GM10847 (cell line): ENCODE results near the gene MRPL20.

Experiments used
- POLR2A ChIP-seq: IDR thresholded peaks from 2 replicates; pipeline ENCODE4 v1.6.1; 2011; ENCODE audit not compliant: insufficient read length; ENCODE audit errors: extremely low read depth

The MRPL20 gene

DNA sequence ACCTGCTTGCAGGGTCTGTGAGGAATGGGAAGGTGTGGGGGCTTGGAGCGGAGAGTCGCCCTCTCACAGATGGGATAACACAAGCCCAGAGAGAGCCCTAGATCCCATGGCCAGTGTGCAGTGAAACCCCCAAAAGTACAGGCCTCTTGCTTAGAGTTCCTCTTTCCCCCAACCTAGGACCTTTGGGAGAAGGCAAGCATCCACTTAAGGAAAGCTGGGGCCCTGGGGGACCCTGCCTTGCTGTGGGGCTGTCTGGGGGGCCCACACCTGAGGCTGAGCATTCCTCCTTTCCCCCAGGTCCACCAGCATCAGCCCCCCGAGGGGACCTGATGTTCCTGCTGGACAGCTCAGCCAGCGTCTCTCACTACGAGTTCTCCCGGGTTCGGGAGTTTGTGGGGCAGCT is 29.5 kb upstream of the MRPL20 start:
- no peak for TF ChIP-seq POLR2A

DNA sequence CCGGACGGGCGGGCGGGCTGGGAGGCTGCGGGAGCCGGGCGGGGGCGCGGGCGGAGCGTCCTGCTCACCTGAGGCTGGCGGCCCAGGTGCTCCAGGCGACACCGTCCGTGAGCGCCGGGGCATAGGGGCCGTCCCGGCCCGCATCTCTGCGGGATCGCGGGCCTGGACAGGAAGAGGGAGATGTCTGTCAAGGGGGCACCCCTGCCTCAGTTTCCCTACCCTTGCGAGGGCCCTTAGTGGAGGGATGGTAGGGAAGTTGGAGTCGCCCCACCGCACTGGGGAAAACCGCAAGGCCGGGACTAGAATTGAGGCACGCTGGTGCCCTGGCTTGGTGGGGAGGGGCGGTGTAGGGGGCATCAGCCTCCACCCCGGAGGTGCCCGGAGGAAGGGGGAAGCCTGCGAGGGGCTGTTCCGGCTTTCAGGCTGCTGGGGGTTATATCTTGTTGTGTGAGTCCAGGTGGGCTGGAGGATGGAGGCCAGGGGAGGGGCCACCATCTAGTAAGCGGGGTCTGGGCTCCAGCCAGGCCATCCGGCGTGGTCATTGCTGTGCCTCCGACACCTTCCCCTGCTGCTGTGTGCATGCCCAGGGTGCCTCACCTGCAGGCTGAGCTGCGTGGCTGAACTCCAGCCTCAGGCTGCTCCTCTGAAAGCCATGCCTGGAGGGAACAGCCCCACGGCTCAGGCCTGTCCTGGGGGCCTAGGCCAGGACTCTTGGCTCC is 29.0 kb upstream of the MRPL20 start:
- TF ChIP-seq POLR2A, result no peak

DNA sequence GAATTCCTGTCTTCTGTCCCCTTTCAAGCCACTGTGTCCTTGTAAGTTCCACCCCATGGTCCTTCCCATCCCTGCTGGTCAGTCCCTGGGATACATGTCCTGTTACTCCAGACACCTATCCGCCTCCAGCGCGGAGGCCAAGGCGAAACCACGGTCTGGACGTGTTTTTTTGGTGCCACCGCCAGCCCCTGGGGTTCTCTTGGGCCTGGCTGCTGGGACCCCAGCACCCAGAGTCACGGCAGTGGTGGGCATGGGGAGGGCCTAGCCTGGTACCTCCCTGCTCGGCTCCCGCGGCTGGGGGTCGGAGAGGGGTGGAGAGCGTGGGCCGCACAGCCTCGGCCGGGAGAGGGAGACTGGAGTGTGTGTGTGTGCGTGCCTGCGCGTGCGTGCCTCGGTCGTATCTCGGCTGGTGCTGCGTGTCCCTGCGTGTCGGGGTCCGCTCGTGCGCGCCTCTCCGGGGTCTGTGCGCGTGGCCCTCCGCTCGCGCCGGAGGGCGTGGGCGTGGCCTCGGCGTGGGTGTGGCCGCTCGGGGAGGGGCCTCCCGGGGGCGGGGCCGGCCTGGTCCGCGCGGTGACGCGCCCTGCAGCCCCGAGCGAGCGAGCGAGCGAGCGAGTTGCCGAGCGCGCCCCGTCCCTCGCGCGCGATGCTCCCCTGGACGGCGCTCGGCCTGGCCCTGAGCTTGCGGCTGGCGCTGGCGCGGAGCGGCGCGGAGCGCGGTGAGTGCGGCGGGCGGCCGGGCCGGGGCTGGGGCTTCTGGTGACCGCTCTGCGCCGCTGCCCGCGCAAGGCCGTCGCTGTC is 28.2 kb upstream of the MRPL20 start, which contains the start of gene VWA1:
Gene VWA1 (plus strand): TSS at position 585 of the 798 bp plus-strand sequence. CDS start 59 bp downstream, at position 644.
- TF ChIP-seq POLR2A, result no peak

DNA sequence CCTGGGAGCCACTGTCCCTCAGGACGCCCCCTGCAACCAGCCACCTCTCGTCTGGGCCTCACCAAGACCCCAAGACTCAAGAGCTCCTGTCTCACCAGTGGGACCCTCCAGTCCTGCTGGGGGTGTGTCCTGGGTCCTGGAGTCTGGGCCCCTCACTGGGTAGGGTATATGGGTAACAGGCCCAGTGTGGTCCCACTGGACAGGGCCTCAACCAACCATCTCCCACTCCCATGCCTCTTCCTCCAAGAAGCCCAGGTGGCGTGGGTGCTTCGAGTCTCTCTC is 27.7 kb upstream of the MRPL20 start:
- no peak for TF ChIP-seq POLR2A

DNA sequence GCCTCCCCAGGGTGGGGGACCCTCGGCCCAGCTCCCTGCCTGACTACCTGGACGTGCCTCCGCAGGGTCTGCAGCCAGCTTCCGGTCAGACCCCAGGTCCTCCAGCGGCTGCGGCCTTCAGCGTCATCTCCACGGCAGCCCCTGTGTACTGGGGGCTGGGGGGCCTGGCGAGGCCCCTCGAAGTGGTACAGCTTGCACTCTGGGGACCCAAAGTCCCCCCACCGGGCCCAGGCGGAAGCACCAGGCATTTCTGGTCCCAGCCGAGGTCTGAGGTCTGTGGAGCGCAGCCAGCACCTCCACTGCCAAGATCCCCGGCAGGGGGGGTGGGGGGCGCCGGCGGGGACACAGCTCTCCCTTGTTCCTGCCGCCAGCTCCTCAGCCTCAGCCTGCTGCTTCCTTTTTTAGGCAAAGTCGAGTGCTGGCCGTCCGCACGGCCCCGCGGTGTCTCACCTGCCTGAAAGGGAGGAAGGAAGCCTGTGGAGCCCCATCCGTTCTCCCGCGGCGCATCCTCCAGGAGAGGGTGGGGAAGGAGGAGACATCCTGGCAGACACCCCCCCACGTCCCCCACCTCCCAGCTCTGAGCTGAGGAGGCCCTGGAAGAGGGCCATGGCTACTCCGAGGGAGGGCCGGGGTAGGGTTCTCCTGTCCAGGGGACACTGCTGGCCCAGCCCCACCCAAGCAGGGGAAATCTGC is 27.2 kb upstream of the MRPL20 start:
- no peak for TF ChIP-seq POLR2A

DNA sequence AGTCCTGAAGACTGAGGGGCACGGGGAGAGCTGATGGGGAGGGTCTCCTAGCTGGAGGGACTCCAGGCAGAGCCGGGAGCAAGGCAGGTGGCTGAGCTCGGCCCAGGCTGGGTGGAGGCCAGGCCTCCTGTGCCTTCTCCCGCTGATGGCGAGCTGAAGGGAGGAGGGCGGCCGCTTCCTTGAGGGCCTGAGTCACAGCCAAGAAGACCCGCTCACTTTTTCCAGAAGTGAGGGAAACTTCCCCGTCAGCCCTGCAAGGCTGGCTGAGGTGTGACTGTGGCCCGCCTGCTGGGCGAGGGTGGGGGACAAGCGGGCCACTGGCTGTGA is 26.7 kb upstream of the MRPL20 start:
- no peak for TF ChIP-seq POLR2A

DNA sequence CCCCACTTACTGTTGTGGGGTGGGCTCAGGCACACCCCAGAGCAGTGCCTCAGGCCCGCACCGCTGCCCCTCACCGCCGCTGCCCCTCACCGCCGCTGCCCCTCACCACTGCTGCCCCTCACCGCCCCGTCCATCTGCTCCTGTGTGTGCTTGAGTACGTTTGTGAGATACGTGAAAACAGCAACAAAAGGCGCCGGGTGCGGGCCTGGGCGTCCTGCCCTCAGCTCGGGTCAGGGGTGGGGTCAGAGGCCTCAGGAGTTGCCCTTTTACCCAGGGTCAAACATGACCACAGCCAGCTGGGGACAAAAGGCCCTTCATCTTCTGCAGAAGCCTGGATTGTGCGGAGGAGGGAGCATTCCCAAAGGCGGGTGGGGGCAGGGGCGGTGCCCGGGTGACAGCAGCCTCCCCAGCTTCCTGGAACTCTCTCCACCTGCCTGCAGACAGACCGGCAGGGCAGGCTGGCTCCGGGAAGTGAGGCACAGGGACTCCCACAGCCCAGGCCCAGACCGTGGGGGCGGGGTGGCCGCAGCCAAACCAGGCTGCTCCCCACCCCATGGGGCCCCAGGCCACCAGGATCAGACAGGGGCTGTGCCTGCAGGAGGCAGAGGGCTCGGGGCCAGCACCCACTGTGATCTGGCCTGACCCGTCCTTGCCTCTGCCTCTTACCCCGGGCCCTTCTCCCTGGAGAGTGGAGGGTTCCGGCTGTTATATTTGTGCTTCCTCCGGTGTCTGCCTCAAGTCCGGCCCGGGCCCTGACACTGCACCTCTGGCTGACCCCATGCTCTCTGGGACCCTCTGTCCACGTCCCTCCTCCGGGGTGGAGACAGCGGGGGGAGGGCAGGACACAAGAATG is 26.1 kb upstream of the MRPL20 start:
- TF ChIP-seq POLR2A, result no peak

DNA sequence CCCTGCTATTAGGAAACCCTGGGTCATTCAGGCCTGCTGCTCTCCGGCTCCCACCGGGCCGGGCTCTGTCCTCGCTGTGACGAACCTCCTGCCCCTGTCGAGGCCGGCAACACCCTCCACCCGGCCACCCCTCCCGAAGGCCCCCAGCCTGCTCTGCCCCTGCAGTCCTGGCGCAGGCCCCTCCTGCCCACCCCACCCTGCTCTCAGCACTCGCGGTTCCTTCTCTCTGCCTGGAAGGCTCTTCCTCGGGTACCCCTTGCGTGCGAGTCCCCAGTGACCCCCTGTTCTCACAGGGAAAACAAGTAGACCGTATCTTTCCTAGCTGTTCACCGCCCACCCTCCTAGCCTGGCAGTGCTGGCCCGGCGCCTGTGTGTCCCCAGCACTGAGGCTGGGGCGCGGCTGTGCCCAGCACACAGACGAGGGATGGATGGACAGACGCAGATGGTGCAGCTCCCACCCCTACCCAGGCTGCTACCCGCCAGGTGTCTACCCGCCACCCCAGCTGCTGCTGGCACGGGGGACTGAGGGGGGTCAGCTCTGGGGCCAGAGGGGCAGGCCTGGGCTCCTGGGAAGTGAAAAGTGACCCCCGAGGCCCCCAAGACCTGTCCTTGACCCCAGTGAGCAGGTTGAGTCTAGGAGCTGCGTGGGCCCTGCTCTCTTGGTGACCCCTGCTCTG is 25.3 kb upstream of the MRPL20 start:
- no peak for TF ChIP-seq POLR2A

DNA sequence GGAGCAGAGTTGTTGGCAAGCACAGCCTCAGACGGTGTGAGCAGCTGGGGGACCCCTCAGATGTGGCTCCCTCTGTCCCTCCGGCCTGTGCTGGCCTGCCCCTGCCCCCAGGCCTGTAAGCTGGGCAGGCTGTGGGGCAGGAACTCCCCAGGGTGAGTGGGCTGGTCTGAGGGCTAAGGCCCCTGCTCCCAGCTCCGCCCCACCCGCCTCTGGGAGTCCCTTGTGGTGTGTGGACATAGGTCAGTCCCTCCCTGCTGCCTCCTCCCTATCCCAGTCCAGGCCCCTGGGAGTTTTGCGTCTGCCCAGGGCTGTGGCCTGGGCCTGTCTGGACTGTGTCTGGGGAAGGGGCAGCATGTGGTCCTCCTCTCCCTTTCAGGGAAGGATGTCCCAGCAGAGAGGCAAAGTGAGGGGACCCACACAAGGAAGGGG is 24.8 kb upstream of the MRPL20 start:
- no peak for TF ChIP-seq POLR2A

DNA sequence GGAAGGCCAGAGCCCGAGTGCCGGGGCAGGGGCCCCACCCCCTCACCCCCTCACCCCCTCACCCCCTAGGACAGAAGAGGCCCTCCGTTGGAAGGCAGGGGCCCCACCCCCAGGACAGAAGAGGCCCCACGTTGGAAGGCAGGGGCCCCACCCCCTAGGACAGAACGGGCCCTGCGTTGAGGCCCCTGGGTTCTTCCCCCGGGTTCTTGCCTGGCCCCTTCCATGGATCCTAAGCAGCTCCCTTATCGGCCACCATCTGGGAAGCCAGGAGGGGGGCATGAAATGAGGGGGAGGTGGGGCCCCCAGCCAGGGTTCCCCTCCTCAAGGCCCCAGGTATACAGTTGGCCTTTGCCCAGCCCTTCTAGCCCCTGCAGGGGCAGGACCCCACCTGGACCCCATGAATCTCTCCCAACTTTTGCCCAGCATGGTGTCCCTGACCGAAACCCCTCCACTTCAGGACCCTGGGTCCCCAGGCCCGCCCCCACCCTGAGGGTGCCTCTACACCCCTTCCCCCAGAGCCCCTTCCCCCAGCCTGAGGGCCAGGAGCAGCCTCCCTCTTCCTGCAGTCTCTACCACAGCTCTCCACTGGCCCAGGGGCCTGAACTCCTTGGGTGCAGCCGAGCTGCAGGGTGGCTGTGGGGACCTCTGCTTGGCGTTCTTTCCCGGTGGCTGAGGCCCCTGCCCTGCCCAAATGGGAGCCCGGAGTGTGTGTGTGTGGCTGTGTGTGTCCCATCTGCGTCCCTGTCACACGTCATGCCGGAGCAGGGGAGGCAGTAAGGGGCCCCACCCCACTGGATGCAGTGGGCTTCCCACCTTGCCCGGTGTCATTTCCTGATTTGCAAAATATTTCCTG is 24.1 kb upstream of the MRPL20 start:
- TF ChIP-seq POLR2A, result no peak

DNA sequence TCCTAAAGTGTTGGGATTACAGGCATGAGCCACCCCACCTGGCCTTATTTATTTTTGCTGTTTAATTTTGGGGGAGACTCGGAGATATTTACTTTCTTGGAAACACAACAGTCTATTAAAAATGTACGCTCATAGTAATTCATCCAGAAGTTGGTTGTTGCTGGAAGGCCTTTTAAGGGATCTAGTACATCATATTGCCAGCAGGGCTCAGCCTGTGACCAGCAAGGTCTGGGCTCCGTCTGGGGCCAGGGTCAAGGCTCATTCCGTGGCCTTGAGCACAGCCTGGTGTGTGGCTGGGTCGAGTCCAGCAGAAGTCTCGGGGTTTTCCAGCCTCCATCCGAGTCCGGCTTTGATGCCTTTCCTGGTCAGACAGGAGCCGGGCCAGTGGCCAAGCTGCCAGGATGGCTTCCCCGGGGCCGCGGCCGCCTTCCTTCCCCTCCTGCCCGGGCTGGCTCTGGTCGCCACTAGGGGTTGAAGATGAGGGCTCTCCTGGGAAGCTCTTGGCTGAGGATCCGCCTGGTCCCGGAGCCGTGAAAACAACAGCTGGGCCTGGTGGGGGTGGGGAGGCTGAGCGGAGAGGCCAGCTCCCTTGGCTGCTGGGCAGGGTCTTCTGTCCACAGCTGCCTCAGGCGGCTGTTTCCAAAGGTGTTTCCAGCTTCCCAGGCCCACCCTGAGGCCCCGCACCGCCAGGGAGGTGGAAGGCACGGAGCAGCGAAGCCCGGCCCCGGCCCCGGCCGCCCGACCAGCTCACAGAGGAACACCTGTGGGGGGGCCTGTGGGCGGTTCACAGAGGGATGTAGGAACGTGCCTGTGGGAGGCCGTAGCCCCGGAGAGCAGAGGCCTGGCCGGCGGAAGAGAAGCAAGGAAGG is 23.3 kb upstream of the MRPL20 start:
- no peak for TF ChIP-seq POLR2A

DNA sequence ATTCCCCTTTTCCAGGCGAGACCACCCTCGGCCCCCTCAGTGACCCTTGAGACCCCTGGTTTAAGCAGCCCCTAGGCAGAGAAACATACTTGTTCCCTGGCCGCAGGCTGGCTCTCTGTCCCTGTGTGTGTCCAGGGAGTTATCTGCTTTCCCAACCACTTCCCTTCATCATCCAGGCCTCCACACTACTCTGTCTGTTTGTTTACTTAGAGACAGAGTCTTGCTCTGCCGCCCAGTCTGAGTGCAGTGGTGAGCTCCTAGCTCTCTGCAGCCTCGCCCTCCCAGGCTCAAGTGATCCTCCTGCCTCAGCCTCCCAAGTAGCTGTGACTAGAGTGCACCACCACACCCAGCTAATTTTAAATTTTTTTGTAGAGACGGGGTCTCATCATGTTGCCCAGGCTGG is 22.6 kb upstream of the MRPL20 start:
- TF ChIP-seq POLR2A, result no peak

DNA sequence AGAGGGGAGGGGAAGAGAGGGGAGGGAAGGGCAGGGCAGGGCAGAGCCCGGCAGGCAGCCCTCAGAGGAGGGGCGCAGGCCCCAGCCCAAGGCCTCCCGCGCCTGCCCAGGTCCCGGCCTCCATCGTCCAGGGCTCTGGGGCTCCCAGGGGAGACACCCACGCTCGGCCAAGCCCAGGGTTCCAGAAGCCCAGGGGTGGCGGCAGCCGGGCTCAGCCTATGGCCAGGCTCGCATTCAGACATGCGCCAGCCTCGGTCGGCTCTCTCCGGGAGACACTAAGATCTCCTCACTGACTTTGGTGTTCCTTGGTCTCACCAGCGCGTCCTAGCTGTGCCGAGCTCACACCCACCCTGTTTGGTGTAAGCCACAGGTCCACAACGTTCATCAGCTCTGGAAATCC is 21.1 kb upstream of the MRPL20 start:
- TF ChIP-seq POLR2A, result no peak
